Cardiac muscle cell (in vitro differentiated cells and primary cell): Measurements from ENCODE around the gene PLXNB3. TPM values are rescaled to one million over a fixed set of nuclear protein-coding genes. Genes with fewer than 3 reads are reported as not detected.

Source experiments
- DNase-seq, 2 donors: peaks; one replicate each; pipeline versions ENCODE4 v3.0.0 to v3.0.0-alpha.2; 2010 to 2017; ENCODE audit warnings: low read depth in 1 of 2, low spot score in 1 of 2
- H3K27ac ChIP-seq: fragments of 200-600 bp; sonication (generic); 2 replicates; pipeline ENCODE4 v1.5.1; 2016
- H3K27me3 ChIP-seq: fragments of 200-600 bp; sonication (generic); 2 replicates; pipeline ENCODE4 v1.6.0; 2016; ENCODE audit warnings: control low read depth
- H3K36me3 ChIP-seq: fragments of 200-600 bp; sonication (generic); 2 replicates; pipeline ENCODE4 v1.5.1; 2016; ENCODE audit warnings: control low read depth
- H3K4me1 ChIP-seq: fragments of 200-600 bp; sonication (generic); 2 replicates; pipeline ENCODE4 v1.8.1; 2017; ENCODE audit warnings: low read depth, mild to moderate bottlenecking, mixed run types
- H3K4me3 ChIP-seq: fragments of 200-600 bp; sonication (generic); 2 replicates; pipeline ENCODE4 v1.5.1; 2016; ENCODE audit warnings: mild to moderate bottlenecking
- H3K9me3 ChIP-seq: fragments of 200-600 bp; sonication (generic); 2 replicates; pipeline ENCODE4 v1.5.1; 2017; ENCODE audit warnings: low read depth, mild to moderate bottlenecking, control low read depth
- polyA plus RNA-seq: library from polyadenylated mRNA; unstranded; fragments of >200 nt; fragmentation: Nextera tagmentation; extraction: Ambion mirVana; gene quantifications from 2 replicates; pipeline ENCODE4 v1.2.1, GENCODE V29; 2016
- total RNA-seq: library from RNA; depleted of rRNA; stranded (reverse); fragments of >200 nt; gene quantifications from 2 replicates; pipeline ENCODE4 v1.2.3, GENCODE V29; 2016
- TF ChIP-seq, protein P1 (sequence below): IDR thresholded peaks from 2 replicates; pipeline ENCODE4 v1.5.1; 2012; ENCODE audit warnings: low read depth, mild to moderate bottlenecking, low read length

The PLXNB3 gene
- total and polyA plus RNA-seq, 2 experiments from 2014 or later = 0.48 to 1.4 TPM

DNA sequence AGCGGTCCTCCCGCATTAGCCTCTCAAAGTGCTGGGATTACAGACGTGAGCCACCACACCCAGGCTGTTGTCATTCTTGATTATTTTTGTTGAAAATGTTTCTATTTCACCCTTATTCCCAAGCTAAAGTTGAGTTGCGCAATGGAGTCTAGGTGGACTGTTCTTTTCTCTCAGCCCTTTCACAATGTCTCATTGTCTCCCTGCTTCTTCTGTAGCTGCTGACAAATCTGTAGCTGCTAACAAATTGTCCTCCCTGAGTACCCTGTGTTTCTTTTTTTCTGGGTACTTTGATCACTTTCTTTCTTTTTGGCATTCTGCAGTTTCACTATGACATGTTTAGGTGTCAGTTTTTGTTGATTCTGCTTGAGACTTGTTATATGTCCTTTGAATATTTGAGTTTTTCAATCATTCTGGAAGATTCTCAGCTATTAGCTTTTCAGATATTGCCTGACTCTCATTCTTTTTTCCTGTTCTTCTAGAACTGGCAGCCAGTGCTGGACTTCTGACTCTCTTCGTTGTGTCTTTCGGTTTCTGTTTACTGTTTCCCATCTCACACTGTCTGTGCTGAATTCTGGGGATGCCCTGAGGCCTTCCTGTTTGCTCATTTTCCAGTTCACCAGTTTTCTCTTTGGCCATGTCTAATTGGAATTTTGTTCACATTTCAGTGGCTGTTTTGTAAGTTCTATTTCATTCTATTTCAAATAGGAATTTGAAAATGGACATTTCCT is 32.8 kb upstream of the PLXNB3 start:
- H3K36me3 ChIP-seq = no peaks in the 10 kb centered on the region
- DNase-seq = peak in 1 of 2 donors; percentile 63
- no peaks in the 10 kb centered on the region for H3K27me3 ChIP-seq
- no peak overlapping the region for H3K4me3 ChIP-seq
- peaks cover 6% of the 10 kb centered on the region for H3K4me1 ChIP-seq
- H3K9me3 ChIP-seq = no peaks in the 10 kb centered on the region
- TF ChIP-seq, protein P1, sequence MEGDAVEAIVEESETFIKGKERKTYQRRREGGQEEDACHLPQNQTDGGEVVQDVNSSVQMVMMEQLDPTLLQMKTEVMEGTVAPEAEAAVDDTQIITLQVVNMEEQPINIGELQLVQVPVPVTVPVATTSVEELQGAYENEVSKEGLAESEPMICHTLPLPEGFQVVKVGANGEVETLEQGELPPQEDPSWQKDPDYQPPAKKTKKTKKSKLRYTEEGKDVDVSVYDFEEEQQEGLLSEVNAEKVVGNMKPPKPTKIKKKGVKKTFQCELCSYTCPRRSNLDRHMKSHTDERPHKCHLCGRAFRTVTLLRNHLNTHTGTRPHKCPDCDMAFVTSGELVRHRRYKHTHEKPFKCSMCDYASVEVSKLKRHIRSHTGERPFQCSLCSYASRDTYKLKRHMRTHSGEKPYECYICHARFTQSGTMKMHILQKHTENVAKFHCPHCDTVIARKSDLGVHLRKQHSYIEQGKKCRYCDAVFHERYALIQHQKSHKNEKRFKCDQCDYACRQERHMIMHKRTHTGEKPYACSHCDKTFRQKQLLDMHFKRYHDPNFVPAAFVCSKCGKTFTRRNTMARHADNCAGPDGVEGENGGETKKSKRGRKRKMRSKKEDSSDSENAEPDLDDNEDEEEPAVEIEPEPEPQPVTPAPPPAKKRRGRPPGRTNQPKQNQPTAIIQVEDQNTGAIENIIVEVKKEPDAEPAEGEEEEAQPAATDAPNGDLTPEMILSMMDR = no peak
- H3K27ac ChIP-seq = no peak overlapping the region

DNA sequence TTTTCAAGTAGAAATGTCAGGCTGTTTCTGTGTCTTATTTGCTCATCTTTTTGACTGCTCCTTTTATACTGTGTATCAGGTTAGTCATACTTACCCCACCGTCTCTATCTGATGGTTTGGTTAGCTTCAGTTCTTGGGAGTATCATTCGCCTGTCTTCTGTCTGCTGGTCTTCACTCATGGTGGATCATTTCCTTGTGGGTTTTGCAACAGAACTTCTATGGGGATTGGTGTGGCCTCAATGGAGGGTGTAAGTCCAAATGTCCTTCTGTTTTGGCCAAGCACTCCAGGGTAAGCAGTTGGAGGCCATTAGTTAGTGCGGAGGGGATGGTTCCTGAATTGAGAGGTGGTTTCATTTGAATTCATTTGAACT is 32.2 kb upstream of the PLXNB3 start:
- Histone ChIP-seq H3K36me3 (no peaks in the 10 kb centered on the region), H3K9me3 (no peaks in the 10 kb centered on the region), H3K27ac (no peak overlapping the region), H3K4me3 (no peak overlapping the region), H3K4me1 (peaks cover 3% of the 10 kb centered on the region), H3K27me3 (no peaks in the 10 kb centered on the region)
- TF ChIP-seq, protein P1 = no peak
- DNase-seq = no peak

DNA sequence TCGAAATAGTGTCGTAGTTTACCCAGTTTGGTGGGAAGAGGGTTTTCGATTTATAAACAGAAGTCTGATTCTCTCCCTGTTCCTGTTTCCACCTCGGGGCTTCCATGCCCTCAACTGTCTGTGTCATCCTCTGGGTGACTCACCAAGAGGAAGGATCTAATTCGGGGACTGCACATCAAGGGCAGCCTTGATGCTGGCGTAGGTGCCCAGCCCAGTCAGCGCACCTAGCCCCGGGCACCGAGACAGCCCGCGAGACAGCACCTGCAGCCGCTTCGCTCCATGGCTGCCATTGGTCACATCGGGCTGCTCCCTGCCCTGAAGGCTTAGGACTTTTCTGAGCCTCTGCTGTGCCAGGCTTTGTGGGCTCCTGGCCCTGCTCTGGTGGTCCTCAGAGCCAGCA is 31.6 kb upstream of the PLXNB3 start:
- DNase-seq = no peak
- no peak overlapping the region for H3K27ac ChIP-seq

DNA sequence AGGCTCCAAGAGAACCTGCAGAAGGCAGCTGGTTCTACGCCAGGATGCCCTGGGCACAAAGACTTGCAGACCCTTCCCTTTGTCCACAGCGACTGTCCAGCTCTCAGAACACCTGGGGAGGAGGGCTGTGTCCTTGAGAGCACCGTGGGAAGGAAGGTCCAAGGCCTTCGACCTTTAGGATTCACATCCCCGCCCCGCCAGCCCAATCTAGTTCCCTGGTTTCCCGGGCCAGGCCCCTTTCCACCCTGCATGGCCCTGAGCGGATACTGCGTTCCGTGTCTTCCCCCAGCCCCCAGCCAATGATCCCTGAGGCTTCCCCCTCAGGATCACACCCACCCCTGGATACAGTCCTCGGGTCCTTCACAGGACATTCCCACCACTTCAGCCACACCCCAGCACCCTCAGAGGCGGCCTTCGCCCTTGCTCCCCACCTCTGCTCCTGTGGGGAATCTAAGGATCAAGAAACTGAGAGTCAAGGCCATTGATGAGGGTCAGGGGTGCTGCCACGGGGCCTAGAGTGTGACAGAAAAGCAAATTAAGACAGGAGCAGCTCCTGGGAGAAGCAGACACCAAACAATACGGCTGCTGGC is 30.3 kb upstream of the PLXNB3 start:
- no peak for DNase-seq
- TF ChIP-seq, protein P1 = no peak
- Histone ChIP-seq H3K9me3 (no peaks in the 10 kb centered on the region), H3K27ac (no peak overlapping the region), H3K4me3 (no peak overlapping the region), H3K36me3 (no peaks in the 10 kb centered on the region), H3K4me1 (no peaks in the 10 kb centered on the region), H3K27me3 (no peaks in the 10 kb centered on the region)

More for the DNA sequence above, 31.6 kb upstream of the PLXNB3 start:
- H3K27me3 ChIP-seq = no peaks in the 10 kb centered on the region
- TF ChIP-seq, protein P1 = no peak
- no peaks in the 10 kb centered on the region for H3K4me1 ChIP-seq
- no peak overlapping the region for H3K4me3 ChIP-seq
- no peaks in the 10 kb centered on the region for H3K9me3 ChIP-seq
- no peaks in the 10 kb centered on the region for H3K36me3 ChIP-seq

DNA sequence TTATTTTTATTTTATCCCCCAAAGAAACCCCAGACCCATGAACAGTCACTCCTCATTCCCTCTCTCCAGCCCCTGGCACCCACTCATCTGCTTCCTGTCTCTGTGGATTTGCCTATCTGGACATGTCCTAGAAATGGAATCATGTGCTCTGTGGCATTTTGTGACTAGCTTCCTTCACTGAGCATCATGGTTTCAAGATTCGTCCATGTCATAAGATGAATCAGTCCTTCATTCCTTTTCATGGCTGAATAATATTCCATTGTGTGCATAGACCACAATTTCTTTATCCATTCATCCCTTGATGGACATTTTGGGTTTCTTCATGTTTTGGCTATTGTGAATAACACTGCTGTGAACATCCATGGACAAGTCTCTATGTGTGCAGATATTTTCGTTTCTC is 29.2 kb upstream of the PLXNB3 start:
- no peak for DNase-seq
- TF ChIP-seq, protein P1 = no peak
- H3K4me3 ChIP-seq = no peak overlapping the region

More for the DNA sequence above, 29.2 kb upstream of the PLXNB3 start:
- H3K27me3 ChIP-seq = no peaks in the 10 kb centered on the region
- H3K36me3 ChIP-seq = no peaks in the 10 kb centered on the region
- no peaks in the 10 kb centered on the region for H3K9me3 ChIP-seq
- no peak overlapping the region for H3K27ac ChIP-seq
- H3K4me1 ChIP-seq = peaks cover 7% of the 10 kb centered on the region
